ENCODE data around the gene DCUN1D2. TPM values are rescaled to one million over a fixed set of nuclear protein-coding genes. Genes with fewer than 3 reads are reported as not detected.

Gene DCUN1D2
- polyA plus RNA-seq, 3 donors = 3.1 to 16.7 (median 6.1) TPM

GRCh38 chr13:113486698-113487097 is 3.8 kb downstream of the DCUN1D2 start:
- H3K27me3 ChIP-seq (ENCODE audit: control insufficient read depth in 2 of 2, insufficient read depth in 2 of 2, low read length in 2 of 2) = no peaks in the 10 kb centered on the region
- no peak for TF ChIP-seq CTCF (IDR thresholded peaks at IDR 0.05)
- Mint-ChIP-seq H3K27me3 (ENCODE audit: low read depth in 3 of 3) (peaks cover 0 to 1% (median 0%) of the 10 kb centered on the region in 3 donors), H3K4me1 (peaks cover 29% of the 10 kb centered on the region), H3K4me3 (no peak overlapping the region), H3K27ac (peak overlapping the region in 1 of 7 donors; percentile 29), H3K36me3 (peaks cover 16 to 29% of the 10 kb centered on the region in 2 donors), H3K9me3 (no peaks in the 10 kb centered on the region)
- H3K4me2 ChIP-seq (replicated peaks; ENCODE audit: extremely low read depth, low read length, poor library complexity, severe bottlenecking) = no peak overlapping the region
- WGBS (ENCODE audit: insufficient coverage) = no CpG with 5 or more reads among the region's 4 CpGs
- H3K36me3 ChIP-seq (replicated peaks in 1 of 2; ENCODE audit: control insufficient read depth in 1 of 2, insufficient read depth in 2 of 2, low read length in 2 of 2) = peaks cover 3 to 12% of the 10 kb centered on the region in 2 donors
- intact Hi-C loops (cut with micrococcal nuclease) = no loop called here
- DNase-seq = no peak
- H3K4me3 ChIP-seq (replicated peaks in 1 of 3; ENCODE audit: low read depth in 2 of 3, low read length in 3 of 3) = no peak overlapping the region
- peaks cover 62% of the 10 kb centered on the region for H4K20me1 ChIP-seq (ENCODE audit: insufficient read depth, low read length)
- H3K4me1 ChIP-seq (ENCODE audit: control insufficient read depth in 1 of 2, insufficient read depth in 2 of 2, low read length in 2 of 2) = peaks cover 24 to 26% of the 10 kb centered on the region in 2 donors
- no peaks in the 10 kb centered on the region for H3K9me3 ChIP-seq (replicated peaks in 1 of 2; ENCODE audit: control insufficient read depth in 1 of 2, insufficient read depth in 1 of 2, low read length in 2 of 2)
- no peak overlapping the region for H3K9ac ChIP-seq (ENCODE audit: insufficient read depth, low read length, poor library complexity, severe bottlenecking)
- no peak overlapping the region for H2AFZ ChIP-seq (ENCODE audit: insufficient read depth, low read depth, low read length, poor library complexity, severe bottlenecking)
- no peak overlapping the region for H3K27ac ChIP-seq (ENCODE audit: low read depth in 1 of 2, low read length in 2 of 2)
- peaks cover 91% of the 10 kb centered on the region for H3K79me2 ChIP-seq (ENCODE audit: insufficient read depth, low read length)

- Mint-ChIP-seq H3K27ac (peak overlapping the region in 1 of 7 donors; percentile 25), H3K36me3 (peaks cover 17 to 34% of the 10 kb centered on the region in 2 donors), H3K4me3 (no peak overlapping the region), H3K4me1 (peaks cover 28% of the 10 kb centered on the region), H3K9me3 (no peaks in the 10 kb centered on the region), H3K27me3 (ENCODE audit: low read depth in 3 of 3) (peaks cover 0 to 1% (median 0%) of the 10 kb centered on the region in 3 donors)
- H4K20me1 ChIP-seq (ENCODE audit: insufficient read depth, low read length) = peaks cover 62% of the 10 kb centered on the region
- no peak overlapping the region for H2AFZ ChIP-seq (ENCODE audit: insufficient read depth, low read depth, low read length, poor library complexity, severe bottlenecking)
- H3K9me3 ChIP-seq (replicated peaks in 1 of 2; ENCODE audit: control insufficient read depth in 1 of 2, insufficient read depth in 1 of 2, low read length in 2 of 2) = no peaks in the 10 kb centered on the region
- no peak overlapping the region for H3K4me3 ChIP-seq (replicated peaks in 1 of 3; ENCODE audit: low read depth in 2 of 3, low read length in 3 of 3)
- 98% methylated on average over 9 of the region's 13 CpGs for WGBS (ENCODE audit: insufficient coverage)
- no peak overlapping the region for H3K4me2 ChIP-seq (replicated peaks; ENCODE audit: extremely low read depth, low read length, poor library complexity, severe bottlenecking)
- intact Hi-C loops (cut with micrococcal nuclease) = no loop called here
- H3K27me3 ChIP-seq (ENCODE audit: control insufficient read depth in 2 of 2, insufficient read depth in 2 of 2, low read length in 2 of 2) = no peaks in the 10 kb centered on the region
- peaks cover 19 to 20% of the 10 kb centered on the region in 2 donors for H3K4me1 ChIP-seq (ENCODE audit: control insufficient read depth in 1 of 2, insufficient read depth in 2 of 2, low read length in 2 of 2)
- no peak overlapping the region for H3K9ac ChIP-seq (ENCODE audit: insufficient read depth, low read length, poor library complexity, severe bottlenecking)
- no peak for TF ChIP-seq CTCF (IDR thresholded peaks at IDR 0.05)
- peaks cover 82% of the 10 kb centered on the region for H3K79me2 ChIP-seq (ENCODE audit: insufficient read depth, low read length)
- no peak overlapping the region for H3K27ac ChIP-seq (ENCODE audit: low read depth in 1 of 2, low read length in 2 of 2)
- H3K36me3 ChIP-seq (replicated peaks in 1 of 2; ENCODE audit: control insufficient read depth in 1 of 2, insufficient read depth in 2 of 2, low read length in 2 of 2) = peaks cover 3 to 14% of the 10 kb centered on the region in 2 donors
- no peak for DNase-seq
Observed at GRCh38 chr13:113485545-113485944, 5.0 kb downstream of the DCUN1D2 start.
